ENCODE results near the gene NKIRAS1. TPM values are rescaled to one million over a fixed set of nuclear protein-coding genes. Genes with fewer than 3 reads are reported as not detected.
"Not testable (repeated sequence)": the region's sequence is repeated elsewhere in the genome, so short reads cannot be mapped to it uniquely, and the experiment has no call there.

Gene NKIRAS1
- total RNA-seq, 2 donors from 2014 or later = 6.3 to 6.9 TPM

- Histone ChIP-seq H3K9ac (ENCODE audit: extremely low read depth, low read length, poor library complexity, severe bottlenecking) (no peak overlapping the region), H3K27me3 (ENCODE audit: control insufficient read depth, insufficient read depth, low read length, poor library complexity, severe bottlenecking) (no peaks in the 10 kb centered on the region), H3K4me1 (ENCODE audit: control insufficient read depth, insufficient read depth, low read length) (no peaks in the 10 kb centered on the region), H3K27ac (ENCODE audit: low read depth, low read length) (no peak overlapping the region), H3K4me3 (ENCODE audit: low read length) (no peak overlapping the region), H3K36me3 (ENCODE audit: control insufficient read depth, insufficient read depth, low read length) (peaks cover 36% of the 10 kb centered on the region), H3K9me3 (ENCODE audit: control insufficient read depth, low read length) (no peaks in the 10 kb centered on the region)
- no peak overlapping the region for H3K4me3 Mint-ChIP-seq
- H3K36me3 Mint-ChIP-seq (ENCODE audit: low read depth) = peaks cover 19% of the 10 kb centered on the region
- H3K27me3 Mint-ChIP-seq (ENCODE audit: insufficient read depth) = peaks cover 2% of the 10 kb centered on the region
- H3K27ac Mint-ChIP-seq = no peak overlapping the region
- WGBS, 2 experiments (ENCODE audit: insufficient coverage in 1 of 2, insufficient read length in 1 of 2) = 100% methylated on average over 1 of the region's 1 CpG; no CpG with 5 or more reads in 1 of the 2 experiments
- no peaks in the 10 kb centered on the region for H3K9me3 Mint-ChIP-seq
- TF ChIP-seq, protein P1, sequence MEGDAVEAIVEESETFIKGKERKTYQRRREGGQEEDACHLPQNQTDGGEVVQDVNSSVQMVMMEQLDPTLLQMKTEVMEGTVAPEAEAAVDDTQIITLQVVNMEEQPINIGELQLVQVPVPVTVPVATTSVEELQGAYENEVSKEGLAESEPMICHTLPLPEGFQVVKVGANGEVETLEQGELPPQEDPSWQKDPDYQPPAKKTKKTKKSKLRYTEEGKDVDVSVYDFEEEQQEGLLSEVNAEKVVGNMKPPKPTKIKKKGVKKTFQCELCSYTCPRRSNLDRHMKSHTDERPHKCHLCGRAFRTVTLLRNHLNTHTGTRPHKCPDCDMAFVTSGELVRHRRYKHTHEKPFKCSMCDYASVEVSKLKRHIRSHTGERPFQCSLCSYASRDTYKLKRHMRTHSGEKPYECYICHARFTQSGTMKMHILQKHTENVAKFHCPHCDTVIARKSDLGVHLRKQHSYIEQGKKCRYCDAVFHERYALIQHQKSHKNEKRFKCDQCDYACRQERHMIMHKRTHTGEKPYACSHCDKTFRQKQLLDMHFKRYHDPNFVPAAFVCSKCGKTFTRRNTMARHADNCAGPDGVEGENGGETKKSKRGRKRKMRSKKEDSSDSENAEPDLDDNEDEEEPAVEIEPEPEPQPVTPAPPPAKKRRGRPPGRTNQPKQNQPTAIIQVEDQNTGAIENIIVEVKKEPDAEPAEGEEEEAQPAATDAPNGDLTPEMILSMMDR (conservative IDR thresholded peaks at IDR 0.05) = no peak
- H3K4me1 Mint-ChIP-seq = peaks cover 19% of the 10 kb centered on the region
- DNase-seq = no peak
Observed at GRCh38 chr3:23913182-23913581, 3.6 kb downstream of the NKIRAS1 start.

DNA sequence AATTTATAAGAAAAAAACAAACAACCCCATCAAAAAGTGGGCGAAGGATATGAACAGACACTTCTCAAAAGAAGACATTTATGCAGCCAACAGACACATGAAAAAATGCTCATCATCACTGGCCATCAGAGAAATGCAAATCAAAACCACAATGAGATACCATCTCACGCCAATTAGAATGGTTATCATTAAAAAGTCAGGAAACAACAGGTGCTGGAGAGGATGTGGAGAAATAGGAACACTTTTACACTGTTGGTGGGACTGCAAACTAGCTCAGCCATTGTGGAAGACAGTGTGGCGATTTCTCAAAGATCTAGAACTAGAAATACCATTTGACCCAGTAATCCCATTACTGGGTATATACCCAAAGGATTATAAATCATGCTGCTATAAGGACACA, 4.5 kb downstream of the NKIRAS1 start:
- Mint-ChIP-seq H3K4me1 (peaks cover 19% of the 10 kb centered on the region), H3K36me3 (ENCODE audit: low read depth) (peaks cover 16% of the 10 kb centered on the region)
- not testable (repeated sequence) for H3K9ac ChIP-seq (ENCODE audit: extremely low read depth, low read length, poor library complexity, severe bottlenecking); H3K9me3 ChIP-seq (ENCODE audit: control insufficient read depth, low read length); H3K27ac ChIP-seq (ENCODE audit: low read depth, low read length); H3K27me3 ChIP-seq (ENCODE audit: control insufficient read depth, insufficient read depth, low read length, poor library complexity, severe bottlenecking); H3K4me3 Mint-ChIP-seq; H3K4me1 ChIP-seq (ENCODE audit: control insufficient read depth, insufficient read depth, low read length); H3K4me3 ChIP-seq (ENCODE audit: low read length); H3K27me3 Mint-ChIP-seq (ENCODE audit: insufficient read depth); DNase-seq; H3K9me3 Mint-ChIP-seq; H3K27ac Mint-ChIP-seq
- 80 to 94% methylated on average over 1 to 2 of the region's 3 CpGs for WGBS, 2 experiments (ENCODE audit: insufficient coverage in 1 of 2, insufficient read length in 1 of 2)
- peaks cover 37% of the 10 kb centered on the region for H3K36me3 ChIP-seq (ENCODE audit: control insufficient read depth, insufficient read depth, low read length)

DNA sequence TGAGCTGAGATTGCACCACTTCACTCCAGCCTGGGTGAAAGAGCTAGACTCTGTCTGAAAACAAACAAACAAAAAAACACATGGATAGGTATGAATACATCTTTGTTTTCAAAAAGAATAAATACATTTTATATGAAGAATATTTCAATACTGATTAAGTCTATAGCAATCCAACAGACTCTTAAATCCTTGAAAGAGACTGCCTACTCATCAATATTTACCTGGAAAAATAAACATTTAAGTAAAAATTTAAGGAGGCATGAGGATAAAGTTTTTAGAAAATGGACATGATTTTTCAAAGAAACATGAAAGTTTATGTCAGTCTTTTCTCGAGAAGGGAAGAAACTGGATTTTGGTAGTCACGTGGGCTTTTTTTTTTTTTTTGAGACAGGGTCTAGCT, 5.4 kb downstream of the NKIRAS1 start:
- Mint-ChIP-seq H3K9me3 (no peaks in the 10 kb centered on the region), H3K4me1 (peaks cover 19% of the 10 kb centered on the region), H3K27ac (no peak overlapping the region), H3K4me3 (no peak overlapping the region), H3K36me3 (ENCODE audit: low read depth) (peaks cover 22% of the 10 kb centered on the region), H3K27me3 (ENCODE audit: insufficient read depth) (peaks cover 2% of the 10 kb centered on the region)
- TF ChIP-seq, protein P1 (conservative IDR thresholded peaks at IDR 0.05) = no peak
- Histone ChIP-seq H3K9ac (ENCODE audit: extremely low read depth, low read length, poor library complexity, severe bottlenecking) (no peak overlapping the region), H3K27ac (ENCODE audit: low read depth, low read length) (no peak overlapping the region), H3K9me3 (ENCODE audit: control insufficient read depth, low read length) (no peaks in the 10 kb centered on the region), H3K4me3 (ENCODE audit: low read length) (no peak overlapping the region), H3K36me3 (ENCODE audit: control insufficient read depth, insufficient read depth, low read length) (peaks cover 39% of the 10 kb centered on the region), H3K4me1 (ENCODE audit: control insufficient read depth, insufficient read depth, low read length) (no peaks in the 10 kb centered on the region), H3K27me3 (ENCODE audit: control insufficient read depth, insufficient read depth, low read length, poor library complexity, severe bottlenecking) (no peaks in the 10 kb centered on the region)
- 87 to 88% methylated on average over 2 of the region's 2 CpGs for WGBS, 2 experiments (ENCODE audit: insufficient coverage in 1 of 2, insufficient read length in 1 of 2)
- DNase-seq = no peak

DNA sequence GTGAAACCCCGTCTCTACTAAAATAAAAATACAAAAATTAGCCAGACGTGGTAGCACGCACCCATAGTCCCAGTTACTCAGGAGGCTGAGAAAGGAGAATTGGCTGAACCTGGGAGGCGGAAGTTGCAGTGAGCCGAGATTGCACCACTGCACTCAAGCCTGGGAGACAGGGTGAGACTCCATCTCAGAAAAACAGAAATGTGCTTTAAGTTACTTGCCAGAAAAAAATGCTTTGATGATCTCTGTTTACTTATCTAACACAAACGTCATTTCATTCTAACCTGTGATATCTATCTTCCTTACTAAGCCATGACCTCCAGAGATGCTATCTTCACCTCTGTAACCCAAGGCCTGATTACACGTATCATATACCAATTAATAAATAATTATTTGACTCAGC, 7.4 kb downstream of the NKIRAS1 start:
- no peaks in the 10 kb centered on the region for H3K27me3 Mint-ChIP-seq (ENCODE audit: insufficient read depth)
- H3K9me3 Mint-ChIP-seq = no peaks in the 10 kb centered on the region
- Histone ChIP-seq H3K4me3 (ENCODE audit: low read length) (no peak overlapping the region), H3K4me1 (ENCODE audit: control insufficient read depth, insufficient read depth, low read length) (no peaks in the 10 kb centered on the region), H3K27ac (ENCODE audit: low read depth, low read length) (no peak overlapping the region), H3K27me3 (ENCODE audit: control insufficient read depth, insufficient read depth, low read length, poor library complexity, severe bottlenecking) (no peaks in the 10 kb centered on the region), H3K36me3 (ENCODE audit: control insufficient read depth, insufficient read depth, low read length) (peaks cover 36% of the 10 kb centered on the region), H3K9ac (ENCODE audit: extremely low read depth, low read length, poor library complexity, severe bottlenecking) (no peak overlapping the region), H3K9me3 (ENCODE audit: control insufficient read depth, low read length) (peaks cover 5% of the 10 kb centered on the region)
- no peak overlapping the region for H3K27ac Mint-ChIP-seq
- H3K4me1 Mint-ChIP-seq = peaks cover 6% of the 10 kb centered on the region
- TF ChIP-seq, protein P1 (conservative IDR thresholded peaks at IDR 0.05) = no peak
- no peak for DNase-seq
- WGBS, 2 experiments (ENCODE audit: insufficient coverage in 1 of 2, insufficient read length in 1 of 2) = 93 to 95% methylated on average over 6 to 7 of the region's 7 CpGs
- H3K36me3 Mint-ChIP-seq (ENCODE audit: low read depth) = peaks cover 40% of the 10 kb centered on the region
- no peak overlapping the region for H3K4me3 Mint-ChIP-seq

Measured in endodermal cell (in vitro differentiated cells).